GM18858 (cell line): Measurements from ENCODE around the gene ADAM12.
"Not testable (repeated sequence)": the region's sequence is repeated elsewhere in the genome, so short reads cannot be mapped to it uniquely, and the experiment has no call there.

Experiments used
- ATAC-seq: cut with Tn5 transposase; IDR thresholded peaks from one replicate; pipeline ENCODE4 v1.9.1; 2021; ENCODE audit not compliant: unreplicated experiment

ADAM12 gene

GRCh38 chr10:126268013-126268920 is 120.0 kb downstream of the ADAM12 start:
- ATAC-seq, result no peak

- no peak for ATAC-seq
Measured at GRCh38 chr10:126264102-126265018, 123.9 kb downstream of the ADAM12 start.

DNA sequence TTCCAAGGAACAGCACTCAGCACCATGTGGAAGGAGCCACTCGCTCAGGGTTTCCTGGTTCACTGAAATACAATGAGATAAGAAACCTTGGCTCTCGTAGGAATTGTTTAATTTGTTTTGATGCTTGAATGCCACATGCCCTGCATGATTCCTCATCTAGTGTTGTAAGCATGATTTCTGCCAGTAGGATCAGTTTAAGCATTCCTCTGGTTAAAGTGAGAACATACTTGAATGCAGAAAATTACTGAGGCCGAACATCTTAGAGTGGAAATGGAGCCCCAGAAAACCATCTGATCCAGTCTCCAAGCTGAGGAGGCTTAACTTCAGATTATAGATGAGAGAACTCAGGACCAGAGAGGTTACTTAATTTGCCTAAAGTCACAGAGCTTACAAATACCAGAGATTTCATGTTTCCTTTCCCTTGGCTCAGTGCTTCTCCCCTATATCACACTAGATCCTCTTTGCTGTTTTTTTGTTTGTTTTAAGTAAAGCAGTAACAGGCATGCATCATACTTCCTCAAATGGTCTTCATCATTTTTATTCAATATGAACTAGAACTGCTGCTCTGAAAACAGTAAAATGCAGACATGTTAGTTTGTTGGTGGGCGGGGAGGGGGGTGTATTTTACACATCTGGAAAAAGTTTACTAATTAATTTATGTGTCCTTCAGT is 125.1 kb downstream of the ADAM12 start:
- ATAC-seq, result no peak

DNA sequence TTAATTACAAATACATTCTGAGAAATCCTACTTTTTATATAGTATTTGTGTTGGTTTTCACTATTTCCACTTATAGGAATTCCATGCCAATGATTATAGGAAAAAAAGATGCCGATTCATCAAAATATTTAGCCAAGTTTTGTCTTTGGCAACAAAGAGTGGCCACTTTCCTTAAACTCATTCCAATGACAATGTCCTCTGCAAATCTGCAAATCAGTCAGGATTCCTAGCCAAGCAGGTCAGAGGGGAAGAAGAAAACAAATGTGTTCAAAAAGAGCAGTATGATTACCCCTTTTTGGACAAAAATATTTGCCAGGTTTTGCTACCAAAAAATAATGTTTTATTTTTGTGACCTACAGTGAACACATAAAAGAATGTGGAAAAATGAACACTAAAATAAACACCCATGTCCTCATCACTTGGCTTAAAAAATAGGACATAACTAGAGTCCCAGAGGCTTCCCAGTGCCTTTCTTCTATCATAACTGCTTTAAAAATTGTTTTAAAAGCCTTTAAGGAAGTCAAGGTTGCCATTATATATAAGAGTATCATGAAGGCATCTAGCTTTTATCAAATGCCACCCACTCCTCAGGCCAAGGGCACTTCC is 125.9 kb downstream of the ADAM12 start:
- ATAC-seq, result no peak

DNA sequence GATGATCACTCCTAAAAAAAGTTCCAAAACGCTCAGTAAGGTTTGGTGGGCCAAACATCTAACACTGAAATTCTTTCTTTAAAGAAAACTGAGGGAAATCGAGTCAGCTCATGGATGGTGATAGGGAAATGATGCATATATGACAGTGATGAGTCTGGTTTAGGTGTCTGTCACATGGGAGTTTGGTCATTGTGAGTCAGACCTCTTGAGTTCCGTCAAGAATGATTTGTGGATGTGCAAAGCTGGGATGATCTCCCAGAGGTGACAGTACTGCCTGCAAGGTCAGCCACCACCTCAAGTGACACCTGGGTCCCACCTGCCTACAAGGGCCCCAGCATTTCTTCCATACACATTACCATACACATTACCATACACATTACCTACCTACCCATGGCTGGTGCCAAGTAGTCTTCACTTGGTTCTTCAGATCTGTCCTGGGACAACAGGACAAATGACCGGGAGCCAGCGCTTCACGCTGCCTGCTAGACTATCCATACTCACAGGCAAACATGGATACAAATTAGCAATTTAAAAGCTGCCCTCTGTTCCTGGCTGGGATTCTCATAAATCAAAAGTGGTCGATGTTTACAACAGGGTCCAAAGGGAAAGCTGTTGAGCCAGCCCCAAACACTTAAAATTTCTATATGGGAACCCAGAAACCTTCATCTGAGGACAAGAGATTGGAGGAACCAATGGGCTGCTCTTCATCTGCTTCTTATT is 128.4 kb downstream of the ADAM12 start:
- ATAC-seq, result no peak

GRCh38 chr10:126256864-126257263 is 131.4 kb downstream of the ADAM12 start:
- ATAC-seq, result no peak

DNA sequence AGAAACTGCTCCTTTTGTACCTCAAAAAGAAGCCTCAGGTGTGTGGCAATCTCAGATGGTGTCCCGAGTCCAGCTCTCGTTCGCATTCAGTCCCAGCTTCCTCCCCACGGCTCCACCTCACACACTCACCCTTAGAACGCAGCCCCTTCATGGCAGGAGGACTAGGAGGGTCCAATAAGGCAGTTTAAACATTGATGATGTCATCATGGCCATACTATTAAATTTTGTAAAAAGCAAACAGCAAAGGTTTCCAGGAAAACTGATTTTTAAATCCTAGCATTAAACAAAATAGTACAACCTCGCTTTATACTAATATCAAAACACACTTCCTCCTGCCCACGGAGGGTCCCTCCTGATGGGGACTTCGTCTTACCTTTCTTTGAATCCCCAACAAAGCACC is 133.0 kb downstream of the ADAM12 start:
- ATAC-seq, result no peak

- no peak for ATAC-seq
Measured at GRCh38 chr10:126253611-126253998, 134.7 kb downstream of the ADAM12 start.

DNA sequence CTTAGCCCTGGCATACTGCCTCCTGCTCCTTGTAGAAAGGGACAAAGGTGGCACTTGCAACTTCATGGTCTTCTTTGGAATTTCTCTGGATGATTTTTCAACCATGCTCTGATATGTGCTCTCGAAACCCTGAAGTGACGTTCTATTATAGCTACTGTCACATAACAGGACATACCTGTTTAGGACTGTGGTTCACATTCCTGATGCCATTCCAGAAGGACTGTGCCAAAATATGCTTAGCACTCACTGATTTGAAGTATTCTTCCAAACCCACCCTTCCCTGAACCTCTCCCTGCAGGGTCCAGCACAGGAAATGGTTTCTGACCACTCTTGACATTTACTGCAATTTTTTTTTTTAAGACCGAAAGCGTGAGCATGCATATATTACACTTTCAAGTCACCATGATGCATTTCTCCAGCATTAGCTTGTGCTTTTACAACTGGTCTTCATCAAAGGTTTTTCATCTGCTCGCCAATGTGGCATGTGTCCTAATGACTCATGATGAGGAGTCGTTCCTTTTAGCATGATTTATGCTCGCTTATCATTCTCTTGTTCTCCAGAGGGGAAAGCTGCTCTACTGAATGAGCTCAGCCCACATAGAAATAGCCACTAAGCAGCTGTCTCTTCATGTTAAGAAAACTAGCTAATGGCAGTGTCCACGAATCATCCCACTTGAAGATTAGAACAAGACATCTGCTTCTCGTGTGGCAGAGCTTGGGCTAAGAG is 135.2 kb downstream of the ADAM12 start:
- ATAC-seq, result no peak

GRCh38 chr10:126251778-126252407 is 136.4 kb downstream of the ADAM12 start:
- no peak for ATAC-seq

DNA sequence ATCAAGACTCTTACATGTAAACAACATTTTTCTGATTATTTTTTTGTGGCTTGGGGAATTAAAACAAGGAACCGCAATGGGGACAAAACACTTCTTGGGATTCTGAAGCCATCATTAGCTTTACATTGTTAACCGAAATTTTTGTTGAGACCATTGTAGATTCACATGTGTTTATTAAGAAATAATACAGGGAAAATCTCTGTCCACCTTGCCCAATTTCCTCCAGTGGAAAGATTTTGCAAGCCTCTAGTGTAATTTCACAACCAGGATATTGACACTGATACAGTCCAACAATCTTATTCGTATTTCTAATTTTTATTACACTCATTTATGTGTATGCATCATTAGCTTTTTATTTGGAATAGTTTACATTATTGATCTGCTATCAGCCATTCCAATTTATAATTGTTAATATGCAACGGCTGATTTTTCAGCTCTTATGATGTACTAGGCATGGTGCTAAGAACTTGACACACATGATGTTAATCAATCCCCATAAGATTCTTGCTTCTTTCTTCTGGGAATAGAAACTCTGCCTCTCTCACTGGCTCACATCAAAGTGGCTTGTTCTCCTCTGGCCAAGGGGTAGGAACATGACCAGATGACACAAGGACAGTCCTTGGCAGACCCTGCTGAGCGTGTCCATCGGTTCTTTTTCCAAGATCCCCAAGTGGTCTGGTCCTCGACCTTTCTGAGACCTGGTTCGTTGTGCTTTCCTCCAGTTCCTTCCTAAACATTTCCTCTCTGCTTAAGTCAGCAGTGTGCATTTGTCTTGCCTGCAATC is 137.6 kb downstream of the ADAM12 start:
- ATAC-seq, result no peak

DNA sequence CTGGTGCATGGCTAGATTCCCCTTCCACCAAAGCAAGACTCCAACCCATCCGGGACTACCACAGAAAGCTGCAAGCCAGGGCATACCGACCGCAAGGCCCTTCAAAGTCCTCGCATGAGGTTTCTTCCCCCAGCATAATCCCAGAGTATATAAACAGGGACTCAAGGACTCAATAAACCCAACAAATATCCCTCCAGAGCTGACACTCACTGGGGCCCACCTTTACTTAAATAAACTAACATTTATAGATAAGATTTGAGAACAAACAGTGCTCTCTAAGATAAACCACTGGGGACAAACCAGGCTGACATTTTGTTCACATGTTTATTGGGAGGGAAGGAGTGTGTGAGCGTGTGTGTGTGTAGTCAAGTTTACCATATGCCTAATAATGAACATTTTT is 138.2 kb downstream of the ADAM12 start:
- ATAC-seq, result no peak

DNA sequence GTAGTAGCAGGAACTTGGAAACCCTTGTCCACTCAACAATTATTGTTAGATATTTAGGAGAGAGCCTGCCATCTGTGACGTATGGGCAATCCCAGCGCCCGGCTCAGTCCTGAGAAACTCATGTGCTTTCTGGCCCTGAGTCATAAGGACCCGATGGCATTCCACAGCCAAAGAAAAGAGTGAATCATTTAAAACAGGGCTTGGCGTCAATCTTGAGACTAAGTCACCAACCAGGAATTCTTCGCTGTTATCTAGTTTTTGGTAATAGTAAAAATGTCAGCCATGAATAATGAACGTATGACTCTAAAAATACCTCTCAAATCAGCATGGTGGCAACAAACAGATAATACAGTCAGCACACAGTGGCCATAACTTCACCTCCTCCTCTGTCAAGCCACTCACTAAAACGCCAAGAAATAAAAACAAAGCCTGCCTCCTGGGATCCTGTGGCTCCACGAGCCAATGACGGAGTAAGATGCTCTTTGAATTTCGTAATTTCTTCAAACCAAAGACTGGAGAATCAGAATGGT is 140.8 kb downstream of the ADAM12 start:
- no peak for ATAC-seq

DNA sequence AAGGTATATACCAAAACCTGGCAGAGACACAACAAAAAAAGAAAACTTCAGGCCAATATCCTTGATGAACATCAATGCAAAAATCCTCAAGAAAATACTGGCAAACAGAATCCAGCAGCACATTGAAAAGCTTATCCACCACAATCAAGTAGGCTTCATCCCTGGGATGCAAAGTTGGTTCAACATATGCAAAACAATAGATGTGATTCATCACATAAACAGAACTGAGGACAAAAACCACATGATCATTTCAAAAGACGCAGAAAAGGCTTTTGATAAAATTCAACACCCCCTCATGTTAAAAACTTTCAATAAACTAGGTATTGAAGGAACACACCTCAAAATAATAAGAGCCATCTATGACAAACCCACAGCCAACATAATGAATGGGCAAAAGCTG is 141.9 kb downstream of the ADAM12 start:
- ATAC-seq, result not testable (repeated sequence)

DNA sequence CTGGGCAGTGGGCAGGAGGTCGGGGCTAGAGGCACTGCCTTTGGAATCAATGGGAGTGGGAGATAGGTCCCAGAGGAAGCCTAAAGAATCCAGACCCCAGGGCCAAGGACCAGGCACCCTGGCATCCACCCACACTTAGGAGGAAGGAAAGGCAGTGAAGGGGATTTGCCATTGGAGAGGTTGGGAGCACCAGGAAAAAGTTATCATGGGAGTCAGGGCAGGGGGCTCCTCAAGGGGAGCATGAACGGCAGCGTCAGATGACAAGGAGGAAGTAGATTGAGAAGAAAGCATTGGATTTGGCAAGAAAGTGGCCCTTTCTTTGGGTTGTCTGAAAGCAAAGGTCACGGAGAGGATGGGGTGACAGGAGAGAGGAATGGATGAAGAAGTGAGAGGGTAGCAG is 142.8 kb downstream of the ADAM12 start:
- no peak for ATAC-seq

DNA sequence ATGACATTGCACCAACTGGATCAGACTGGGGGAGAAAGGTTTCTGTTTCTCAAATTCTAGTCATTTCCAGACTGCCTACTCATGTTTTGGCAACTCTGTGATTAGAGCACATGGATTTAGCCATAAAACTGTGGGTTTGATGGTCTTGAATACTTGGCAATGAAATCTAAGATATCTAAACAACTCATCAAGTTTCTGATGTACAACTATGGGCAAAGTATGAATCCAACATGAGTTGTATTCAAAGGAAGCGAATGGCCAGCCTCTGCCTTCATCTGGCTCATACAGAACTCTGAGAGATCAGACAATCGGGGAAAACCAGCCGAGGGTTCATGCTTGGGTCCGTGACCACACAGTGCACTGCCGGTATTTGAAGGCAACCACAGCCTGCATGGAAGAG is 144.3 kb downstream of the ADAM12 start:
- ATAC-seq, result no peak

GRCh38 chr10:126243306-126243705 is 145.0 kb downstream of the ADAM12 start:
- no peak for ATAC-seq
